ENCODE measurements around the gene ATP13A5.

Gene ATP13A5

DNA sequence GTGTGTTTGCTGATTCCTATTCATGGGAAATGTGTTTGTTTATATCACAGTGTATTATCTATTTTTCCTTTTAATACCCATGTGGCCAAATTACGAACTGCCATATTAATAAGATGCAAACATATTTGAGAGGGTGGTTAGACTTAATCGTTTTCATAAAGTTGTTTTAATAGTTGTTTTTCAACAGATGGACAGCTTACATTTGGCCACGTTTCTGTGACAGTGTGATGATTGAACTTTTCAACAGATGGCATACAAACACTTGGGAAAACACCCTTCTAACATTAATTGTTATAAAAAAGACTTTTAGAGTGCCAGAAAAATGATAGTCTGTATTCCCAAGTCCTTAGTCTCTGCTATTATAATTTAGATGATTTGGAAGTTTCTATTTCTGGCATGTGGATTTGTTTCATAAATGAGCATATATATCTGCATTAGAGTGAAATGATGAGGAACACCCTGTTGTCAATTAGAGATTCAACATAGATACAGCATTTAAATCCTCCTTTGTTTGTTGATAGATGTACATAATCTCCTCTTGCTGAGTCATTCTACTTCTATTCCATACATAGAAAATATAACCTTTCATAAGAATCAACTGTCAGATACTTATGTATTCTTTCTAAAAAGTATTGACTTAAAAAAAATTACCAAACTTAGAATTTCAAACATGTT, 124.4 kb downstream of the ATP13A5 start:
- TF ChIP-seq EP300 (IDR thresholded peaks at IDR 0.05; ENCODE audit: borderline replicate concordance), result no peak
- TF ChIP-seq ZBTB7A (IDR thresholded peaks at IDR 0.05; ENCODE audit: low read depth), result no peak
- no peak for TF ChIP-seq YY1 (IDR thresholded peaks at IDR 0.05; ENCODE audit: low read depth)
- TF ChIP-seq, protein P1, sequence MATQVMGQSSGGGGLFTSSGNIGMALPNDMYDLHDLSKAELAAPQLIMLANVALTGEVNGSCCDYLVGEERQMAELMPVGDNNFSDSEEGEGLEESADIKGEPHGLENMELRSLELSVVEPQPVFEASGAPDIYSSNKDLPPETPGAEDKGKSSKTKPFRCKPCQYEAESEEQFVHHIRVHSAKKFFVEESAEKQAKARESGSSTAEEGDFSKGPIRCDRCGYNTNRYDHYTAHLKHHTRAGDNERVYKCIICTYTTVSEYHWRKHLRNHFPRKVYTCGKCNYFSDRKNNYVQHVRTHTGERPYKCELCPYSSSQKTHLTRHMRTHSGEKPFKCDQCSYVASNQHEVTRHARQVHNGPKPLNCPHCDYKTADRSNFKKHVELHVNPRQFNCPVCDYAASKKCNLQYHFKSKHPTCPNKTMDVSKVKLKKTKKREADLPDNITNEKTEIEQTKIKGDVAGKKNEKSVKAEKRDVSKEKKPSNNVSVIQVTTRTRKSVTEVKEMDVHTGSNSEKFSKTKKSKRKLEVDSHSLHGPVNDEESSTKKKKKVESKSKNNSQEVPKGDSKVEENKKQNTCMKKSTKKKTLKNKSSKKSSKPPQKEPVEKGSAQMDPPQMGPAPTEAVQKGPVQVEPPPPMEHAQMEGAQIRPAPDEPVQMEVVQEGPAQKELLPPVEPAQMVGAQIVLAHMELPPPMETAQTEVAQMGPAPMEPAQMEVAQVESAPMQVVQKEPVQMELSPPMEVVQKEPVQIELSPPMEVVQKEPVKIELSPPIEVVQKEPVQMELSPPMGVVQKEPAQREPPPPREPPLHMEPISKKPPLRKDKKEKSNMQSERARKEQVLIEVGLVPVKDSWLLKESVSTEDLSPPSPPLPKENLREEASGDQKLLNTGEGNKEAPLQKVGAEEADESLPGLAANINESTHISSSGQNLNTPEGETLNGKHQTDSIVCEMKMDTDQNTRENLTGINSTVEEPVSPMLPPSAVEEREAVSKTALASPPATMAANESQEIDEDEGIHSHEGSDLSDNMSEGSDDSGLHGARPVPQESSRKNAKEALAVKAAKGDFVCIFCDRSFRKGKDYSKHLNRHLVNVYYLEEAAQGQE (IDR thresholded peaks at IDR 0.05; ENCODE audit: low read depth), result no peak
- TF ChIP-seq RAD21 (IDR thresholded peaks at IDR 0.05; ENCODE audit: low read depth), result no peak
- TF ChIP-seq TCF12 (IDR thresholded peaks at IDR 0.05; ENCODE audit: low read depth), result no peak
- TF ChIP-seq, protein P2, sequence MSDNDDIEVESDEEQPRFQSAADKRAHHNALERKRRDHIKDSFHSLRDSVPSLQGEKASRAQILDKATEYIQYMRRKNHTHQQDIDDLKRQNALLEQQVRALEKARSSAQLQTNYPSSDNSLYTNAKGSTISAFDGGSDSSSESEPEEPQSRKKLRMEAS (IDR thresholded peaks at IDR 0.05), result no peak
- no peak for TF ChIP-seq EGR1 (IDR thresholded peaks at IDR 0.05)
- no peak for TF ChIP-seq NFIC (IDR thresholded peaks at IDR 0.05)
- TF ChIP-seq CEBPB (IDR thresholded peaks at IDR 0.05), result no peak
- TF ChIP-seq, protein P3, sequence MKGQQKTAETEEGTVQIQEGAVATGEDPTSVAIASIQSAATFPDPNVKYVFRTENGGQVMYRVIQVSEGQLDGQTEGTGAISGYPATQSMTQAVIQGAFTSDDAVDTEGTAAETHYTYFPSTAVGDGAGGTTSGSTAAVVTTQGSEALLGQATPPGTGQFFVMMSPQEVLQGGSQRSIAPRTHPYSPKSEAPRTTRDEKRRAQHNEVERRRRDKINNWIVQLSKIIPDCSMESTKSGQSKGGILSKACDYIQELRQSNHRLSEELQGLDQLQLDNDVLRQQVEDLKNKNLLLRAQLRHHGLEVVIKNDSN (IDR thresholded peaks at IDR 0.05), result no peak
- TF ChIP-seq TEAD4 (IDR thresholded peaks at IDR 0.05), result no peak
- no peak for TF ChIP-seq FOXM1 (IDR thresholded peaks at IDR 0.05; ENCODE audit: borderline replicate concordance, low read depth)
- TF ChIP-seq CREB1 (IDR thresholded peaks at IDR 0.05; ENCODE audit: low read depth), result no peak

DNA sequence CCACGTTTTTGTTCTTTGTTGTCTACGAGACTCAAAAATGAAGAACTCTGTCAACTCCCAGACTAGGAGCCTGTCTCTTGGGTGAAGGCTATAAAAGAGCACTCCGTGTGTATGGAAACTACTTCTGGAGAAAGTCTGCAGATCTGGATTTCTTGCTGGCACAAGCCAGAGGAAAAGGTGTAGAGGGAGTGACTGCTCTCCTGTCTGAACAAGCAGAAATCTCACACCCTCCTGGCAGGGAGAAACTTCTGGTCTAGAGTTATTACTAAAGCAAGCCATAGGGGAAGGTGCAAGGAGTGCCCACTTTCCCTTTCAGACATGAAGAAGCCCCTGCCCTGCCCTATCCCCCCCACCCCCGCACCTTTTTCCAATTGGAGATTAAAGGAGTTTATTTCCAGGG, 128.1 kb downstream of the ATP13A5 start:
- no peak for TF ChIP-seq EGR1 (IDR thresholded peaks at IDR 0.05)
- TF ChIP-seq, protein P3 (IDR thresholded peaks at IDR 0.05), result no peak
- TF ChIP-seq RAD21 (IDR thresholded peaks at IDR 0.05; ENCODE audit: low read depth), result no peak
- no peak for TF ChIP-seq FOXM1 (IDR thresholded peaks at IDR 0.05; ENCODE audit: borderline replicate concordance, low read depth)
- no peak for TF ChIP-seq TAF1 (IDR thresholded peaks at IDR 0.05; ENCODE audit: low read depth)
- TF ChIP-seq TEAD4 (IDR thresholded peaks at IDR 0.05), result no peak
- TF ChIP-seq ZBTB7A (IDR thresholded peaks at IDR 0.05; ENCODE audit: low read depth), result no peak
- TF ChIP-seq, protein P2 (IDR thresholded peaks at IDR 0.05), result no peak
- TF ChIP-seq CREB1 (IDR thresholded peaks at IDR 0.05; ENCODE audit: low read depth), result no peak
- TF ChIP-seq CEBPB (IDR thresholded peaks at IDR 0.05), result no peak
- TF ChIP-seq, protein P1 (IDR thresholded peaks at IDR 0.05; ENCODE audit: low read depth), result no peak
- no peak for TF ChIP-seq YY1 (IDR thresholded peaks at IDR 0.05; ENCODE audit: low read depth)
- TF ChIP-seq EP300 (IDR thresholded peaks at IDR 0.05; ENCODE audit: borderline replicate concordance), result no peak
- TF ChIP-seq TCF12 (IDR thresholded peaks at IDR 0.05; ENCODE audit: low read depth), result no peak
- TF ChIP-seq NFIC (IDR thresholded peaks at IDR 0.05), result no peak

DNA sequence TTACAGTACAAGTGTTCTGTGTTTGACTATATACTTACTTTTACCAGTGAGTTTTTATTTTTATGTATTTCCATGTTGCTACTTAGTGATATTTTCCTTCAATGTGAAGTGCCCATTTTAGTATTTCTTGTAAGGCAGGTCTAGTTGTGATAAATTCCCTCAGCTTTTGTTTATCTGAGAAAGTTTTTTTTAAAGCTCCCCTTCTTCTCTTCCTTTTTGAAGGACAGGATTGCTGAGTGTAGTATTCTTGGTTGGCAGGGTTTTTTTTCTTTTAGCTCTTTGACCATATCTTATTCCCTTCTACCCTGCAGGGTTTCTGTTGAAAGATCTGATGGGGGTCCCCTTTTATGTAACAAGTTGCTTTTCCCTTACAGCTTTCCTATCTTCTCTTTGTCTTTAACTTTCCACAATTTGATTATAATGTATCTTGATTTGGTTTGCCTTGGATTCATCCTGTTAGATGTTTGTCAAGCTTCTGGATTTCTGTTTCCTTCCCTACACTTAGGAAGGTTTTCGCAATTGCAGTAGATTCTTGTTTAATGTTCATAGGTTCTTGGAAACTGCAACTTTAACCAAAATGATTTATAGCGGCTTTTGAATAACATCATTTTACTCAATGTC, 129.6 kb downstream of the ATP13A5 start:
- no peak for TF ChIP-seq YY1 (IDR thresholded peaks at IDR 0.05; ENCODE audit: low read depth)
- TF ChIP-seq EP300 (IDR thresholded peaks at IDR 0.05; ENCODE audit: borderline replicate concordance), result no peak
- no peak for TF ChIP-seq TCF12 (IDR thresholded peaks at IDR 0.05; ENCODE audit: low read depth)
- no peak for TF ChIP-seq TEAD4 (IDR thresholded peaks at IDR 0.05)
- TF ChIP-seq TAF1 (IDR thresholded peaks at IDR 0.05; ENCODE audit: low read depth), result no peak
- TF ChIP-seq EGR1 (IDR thresholded peaks at IDR 0.05), result no peak
- TF ChIP-seq CEBPB (IDR thresholded peaks at IDR 0.05), result no peak
- no peak for TF ChIP-seq NFIC (IDR thresholded peaks at IDR 0.05)
- TF ChIP-seq, protein P3 (IDR thresholded peaks at IDR 0.05), result no peak
- TF ChIP-seq ZBTB7A (IDR thresholded peaks at IDR 0.05; ENCODE audit: low read depth), result no peak
- TF ChIP-seq, protein P2 (IDR thresholded peaks at IDR 0.05), result no peak
- TF ChIP-seq, protein P1 (IDR thresholded peaks at IDR 0.05; ENCODE audit: low read depth), result no peak
- no peak for TF ChIP-seq RAD21 (IDR thresholded peaks at IDR 0.05; ENCODE audit: low read depth)

Data from Ishikawa (cell line).